ENCODE measurements around the gene SH3TC1. TPM values are rescaled to one million over a fixed set of nuclear protein-coding genes. Genes with fewer than 3 reads are reported as not detected.

The SH3TC1 gene
- total RNA-seq, 1 experiment from 2014 or later: 7.8 TPM

GRCh38 chr4:8217871-8218270 lies 18.8 kb downstream of the SH3TC1 start:
- BruUV-seq (replicated peaks): no TSS peak
- intact Hi-C loops (cut with micrococcal nuclease; ENCODE audit: unreplicated experiment): no loop called here
- H3K27me3 Mint-ChIP-seq (ENCODE audit: unreplicated experiment): no peaks in the 10 kb centered on the region
- no peak overlapping the region for H3K27ac Mint-ChIP-seq (ENCODE audit: unreplicated experiment)
- H3K9me3 Mint-ChIP-seq (ENCODE audit: low read depth, unreplicated experiment): no peaks in the 10 kb centered on the region
- H3K4me1 Mint-ChIP-seq (ENCODE audit: low read depth, unreplicated experiment): no peaks in the 10 kb centered on the region
- CTCF ChIA-PET: no interaction called here
- TF ChIP-seq, protein P1, sequence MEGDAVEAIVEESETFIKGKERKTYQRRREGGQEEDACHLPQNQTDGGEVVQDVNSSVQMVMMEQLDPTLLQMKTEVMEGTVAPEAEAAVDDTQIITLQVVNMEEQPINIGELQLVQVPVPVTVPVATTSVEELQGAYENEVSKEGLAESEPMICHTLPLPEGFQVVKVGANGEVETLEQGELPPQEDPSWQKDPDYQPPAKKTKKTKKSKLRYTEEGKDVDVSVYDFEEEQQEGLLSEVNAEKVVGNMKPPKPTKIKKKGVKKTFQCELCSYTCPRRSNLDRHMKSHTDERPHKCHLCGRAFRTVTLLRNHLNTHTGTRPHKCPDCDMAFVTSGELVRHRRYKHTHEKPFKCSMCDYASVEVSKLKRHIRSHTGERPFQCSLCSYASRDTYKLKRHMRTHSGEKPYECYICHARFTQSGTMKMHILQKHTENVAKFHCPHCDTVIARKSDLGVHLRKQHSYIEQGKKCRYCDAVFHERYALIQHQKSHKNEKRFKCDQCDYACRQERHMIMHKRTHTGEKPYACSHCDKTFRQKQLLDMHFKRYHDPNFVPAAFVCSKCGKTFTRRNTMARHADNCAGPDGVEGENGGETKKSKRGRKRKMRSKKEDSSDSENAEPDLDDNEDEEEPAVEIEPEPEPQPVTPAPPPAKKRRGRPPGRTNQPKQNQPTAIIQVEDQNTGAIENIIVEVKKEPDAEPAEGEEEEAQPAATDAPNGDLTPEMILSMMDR (IDR thresholded peaks at IDR 0.05; ENCODE audit: unreplicated experiment): no peak
- no peaks in the 10 kb centered on the region for H3K36me3 Mint-ChIP-seq (ENCODE audit: insufficient read depth, unreplicated experiment)
- H3K4me3 Mint-ChIP-seq (ENCODE audit: low read depth, unreplicated experiment): no peak overlapping the region
- no peak for DNase-seq

DNA sequence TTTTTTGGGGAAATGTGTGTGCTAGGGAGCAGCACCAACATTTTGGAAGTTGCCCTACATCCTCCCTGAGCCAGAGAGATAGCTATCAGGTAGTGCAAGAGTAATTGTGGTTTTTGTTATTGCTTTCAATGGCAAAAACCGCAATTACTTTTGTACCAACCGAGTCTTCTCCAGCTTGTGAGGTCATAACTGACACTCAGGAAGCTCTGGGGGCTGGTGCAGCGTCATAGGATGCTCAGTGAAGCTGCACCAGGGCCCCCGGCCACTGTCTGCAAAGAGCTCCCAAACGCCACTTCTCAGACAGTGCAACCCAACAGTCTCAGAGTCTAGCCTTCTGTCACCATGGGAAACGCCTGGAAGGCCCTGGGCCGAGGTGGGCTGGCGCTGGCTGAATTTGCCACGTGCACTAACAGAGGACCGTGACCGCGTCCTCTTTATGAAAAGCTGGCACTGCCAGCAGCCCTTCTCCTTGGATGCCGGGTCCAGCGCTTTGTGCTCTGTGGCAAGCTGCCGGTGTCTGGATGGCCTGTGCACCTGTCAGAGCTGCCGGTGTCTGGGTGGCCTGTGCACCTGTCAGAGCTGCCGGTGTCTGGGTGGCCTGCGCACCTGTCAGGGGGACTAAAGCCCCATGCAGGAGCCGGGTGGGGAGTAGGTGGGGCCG lies 19.4 kb downstream of the SH3TC1 start:
- no peaks in the 10 kb centered on the region for H3K27me3 Mint-ChIP-seq (ENCODE audit: unreplicated experiment)
- H3K4me1 Mint-ChIP-seq (ENCODE audit: low read depth, unreplicated experiment): no peaks in the 10 kb centered on the region
- no TSS peak for BruUV-seq (replicated peaks)
- no peaks in the 10 kb centered on the region for H3K36me3 Mint-ChIP-seq (ENCODE audit: insufficient read depth, unreplicated experiment)
- no peak for DNase-seq
- TF ChIP-seq, protein P1 (IDR thresholded peaks at IDR 0.05; ENCODE audit: unreplicated experiment): no peak
- H3K4me3 Mint-ChIP-seq (ENCODE audit: low read depth, unreplicated experiment): no peak overlapping the region
- CTCF ChIA-PET: no interaction called here
- no peak overlapping the region for H3K27ac Mint-ChIP-seq (ENCODE audit: unreplicated experiment)
- H3K9me3 Mint-ChIP-seq (ENCODE audit: low read depth, unreplicated experiment): no peaks in the 10 kb centered on the region
- intact Hi-C loops (cut with micrococcal nuclease; ENCODE audit: unreplicated experiment): no loop called here

DNA sequence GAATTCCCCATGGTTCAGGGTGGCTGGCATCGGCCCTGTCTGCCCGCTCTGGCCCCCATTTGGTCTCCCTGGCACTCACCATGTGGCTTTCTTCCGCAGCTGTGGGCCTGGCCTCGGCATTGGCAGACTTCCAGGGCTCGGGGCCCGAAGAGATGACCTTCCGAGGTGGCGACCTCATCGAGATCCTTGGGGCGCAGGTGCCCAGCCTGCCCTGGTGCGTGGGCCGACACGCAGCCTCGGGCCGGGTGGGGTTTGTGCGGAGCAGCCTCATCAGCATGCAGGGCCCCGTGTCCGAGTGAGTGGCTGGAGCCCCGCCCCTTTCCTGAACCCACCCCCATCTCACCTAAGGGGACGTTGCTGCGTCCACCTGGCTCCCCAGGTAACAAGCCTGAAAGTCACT lies 20.1 kb downstream of the SH3TC1 start:
- no peak for DNase-seq
- no peaks in the 10 kb centered on the region for H3K9me3 Mint-ChIP-seq (ENCODE audit: low read depth, unreplicated experiment)
- TF ChIP-seq, protein P1 (IDR thresholded peaks at IDR 0.05; ENCODE audit: unreplicated experiment): no peak
- H3K4me3 Mint-ChIP-seq (ENCODE audit: low read depth, unreplicated experiment): no peak overlapping the region
- no peaks in the 10 kb centered on the region for H3K27me3 Mint-ChIP-seq (ENCODE audit: unreplicated experiment)
- H3K36me3 Mint-ChIP-seq (ENCODE audit: insufficient read depth, unreplicated experiment): no peaks in the 10 kb centered on the region
- no peak overlapping the region for H3K27ac Mint-ChIP-seq (ENCODE audit: unreplicated experiment)
- no TSS peak for BruUV-seq (replicated peaks)
- no peaks in the 10 kb centered on the region for H3K4me1 Mint-ChIP-seq (ENCODE audit: low read depth, unreplicated experiment)
- intact Hi-C loops (cut with micrococcal nuclease; ENCODE audit: unreplicated experiment): no loop called here
- CTCF ChIA-PET: no interaction called here

DNA sequence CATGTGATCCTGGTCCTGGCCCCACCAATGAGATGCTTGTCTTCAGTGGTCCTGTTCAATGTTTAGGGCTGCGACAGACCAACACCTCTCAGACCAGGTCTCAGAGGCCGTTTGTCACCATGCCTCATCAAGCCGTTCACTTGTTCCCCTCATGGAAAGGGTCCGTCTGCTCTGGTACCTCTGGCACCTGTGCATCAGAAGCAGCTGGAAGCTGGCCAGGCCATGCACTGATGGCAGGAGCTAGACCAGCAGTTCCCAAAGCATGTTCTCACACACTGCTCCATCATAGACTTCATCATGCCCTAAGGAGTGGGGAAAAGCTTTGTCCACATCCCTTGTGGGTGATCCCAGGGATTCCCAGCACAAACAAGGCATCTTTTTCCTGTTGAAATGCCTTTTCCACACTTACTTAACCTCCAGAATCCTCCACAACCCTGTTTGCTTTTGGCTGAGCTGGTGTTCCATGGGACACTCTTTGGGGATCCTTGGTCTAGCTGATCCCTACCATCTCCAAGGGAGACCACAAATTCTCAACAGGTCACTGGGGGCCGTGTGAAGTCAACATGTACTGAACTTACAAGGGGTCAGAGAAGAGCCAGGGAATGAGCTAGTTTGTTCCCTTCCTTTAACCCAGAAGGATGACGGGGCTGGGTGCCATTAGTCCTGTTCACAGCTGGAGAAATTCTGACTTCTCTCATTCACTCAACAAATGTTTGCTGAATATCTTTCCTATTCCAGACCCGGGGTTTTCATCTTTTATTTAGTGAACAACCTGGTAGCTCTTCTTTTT lies 21.8 kb downstream of the SH3TC1 start:
- no peak for DNase-seq
- no peak overlapping the region for H3K27ac Mint-ChIP-seq (ENCODE audit: unreplicated experiment)
- H3K27me3 Mint-ChIP-seq (ENCODE audit: unreplicated experiment): no peaks in the 10 kb centered on the region
- intact Hi-C loops (cut with micrococcal nuclease; ENCODE audit: unreplicated experiment): no loop called here
- TF ChIP-seq, protein P1 (IDR thresholded peaks at IDR 0.05; ENCODE audit: unreplicated experiment): no peak
- no peaks in the 10 kb centered on the region for H3K4me1 Mint-ChIP-seq (ENCODE audit: low read depth, unreplicated experiment)
- H3K36me3 Mint-ChIP-seq (ENCODE audit: insufficient read depth, unreplicated experiment): no peaks in the 10 kb centered on the region
- no TSS peak for BruUV-seq (replicated peaks)
- CTCF ChIA-PET: no interaction called here
- no peaks in the 10 kb centered on the region for H3K9me3 Mint-ChIP-seq (ENCODE audit: low read depth, unreplicated experiment)
- H3K4me3 Mint-ChIP-seq (ENCODE audit: low read depth, unreplicated experiment): no peak overlapping the region

All from Calu3 (cell line).